GM12872 (cell line): ENCODE measurements around the gene SLC5A11.

Experiments
- TF ChIP-seq, protein P1 (sequence below): IDR thresholded peaks from 3 replicates; pipeline ENCODE4 v1.5.1; 2011; ENCODE audit warnings: low read depth, mild to moderate bottlenecking, low read length, moderate library complexity; ENCODE audit not compliant: insufficient read depth

Gene SLC5A11

DNA sequence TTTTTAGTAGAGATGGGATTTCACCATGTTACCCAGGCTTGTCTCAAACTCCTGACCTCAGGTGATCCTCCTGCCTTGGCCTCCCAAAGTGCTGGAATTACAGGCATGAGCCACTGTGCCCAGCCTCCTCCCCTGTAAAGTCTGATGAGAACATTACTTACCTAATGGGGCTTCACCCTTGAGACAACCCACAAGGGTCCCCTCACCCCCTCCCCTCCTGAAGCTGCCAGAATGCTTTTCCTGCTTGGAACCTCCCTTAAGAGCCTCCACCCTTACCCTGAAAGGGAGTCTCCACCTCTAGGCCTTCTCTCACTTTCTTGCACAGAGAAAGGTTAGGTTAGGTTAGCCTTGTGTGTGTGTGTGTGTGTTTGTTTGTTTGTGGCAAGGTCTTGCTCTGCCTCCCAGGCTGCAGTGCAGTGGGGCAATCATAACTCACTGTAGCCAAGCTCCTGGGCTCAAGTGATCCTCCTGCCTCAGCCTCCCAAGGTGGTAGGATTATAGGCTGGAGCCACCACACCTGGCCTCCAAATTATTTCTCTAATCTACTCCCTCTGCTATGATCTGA lies 8.9 kb downstream of the SLC5A11 start:
- TF ChIP-seq, protein P1, sequence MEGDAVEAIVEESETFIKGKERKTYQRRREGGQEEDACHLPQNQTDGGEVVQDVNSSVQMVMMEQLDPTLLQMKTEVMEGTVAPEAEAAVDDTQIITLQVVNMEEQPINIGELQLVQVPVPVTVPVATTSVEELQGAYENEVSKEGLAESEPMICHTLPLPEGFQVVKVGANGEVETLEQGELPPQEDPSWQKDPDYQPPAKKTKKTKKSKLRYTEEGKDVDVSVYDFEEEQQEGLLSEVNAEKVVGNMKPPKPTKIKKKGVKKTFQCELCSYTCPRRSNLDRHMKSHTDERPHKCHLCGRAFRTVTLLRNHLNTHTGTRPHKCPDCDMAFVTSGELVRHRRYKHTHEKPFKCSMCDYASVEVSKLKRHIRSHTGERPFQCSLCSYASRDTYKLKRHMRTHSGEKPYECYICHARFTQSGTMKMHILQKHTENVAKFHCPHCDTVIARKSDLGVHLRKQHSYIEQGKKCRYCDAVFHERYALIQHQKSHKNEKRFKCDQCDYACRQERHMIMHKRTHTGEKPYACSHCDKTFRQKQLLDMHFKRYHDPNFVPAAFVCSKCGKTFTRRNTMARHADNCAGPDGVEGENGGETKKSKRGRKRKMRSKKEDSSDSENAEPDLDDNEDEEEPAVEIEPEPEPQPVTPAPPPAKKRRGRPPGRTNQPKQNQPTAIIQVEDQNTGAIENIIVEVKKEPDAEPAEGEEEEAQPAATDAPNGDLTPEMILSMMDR: no peak

- TF ChIP-seq, protein P1: no peak
Measured at GRCh38 chr16:24855678-24856077, 9.9 kb downstream of the SLC5A11 start.

GRCh38 chr16:24858219-24859041 lies 12.7 kb downstream of the SLC5A11 start:
- TF ChIP-seq, protein P1: no peak

DNA sequence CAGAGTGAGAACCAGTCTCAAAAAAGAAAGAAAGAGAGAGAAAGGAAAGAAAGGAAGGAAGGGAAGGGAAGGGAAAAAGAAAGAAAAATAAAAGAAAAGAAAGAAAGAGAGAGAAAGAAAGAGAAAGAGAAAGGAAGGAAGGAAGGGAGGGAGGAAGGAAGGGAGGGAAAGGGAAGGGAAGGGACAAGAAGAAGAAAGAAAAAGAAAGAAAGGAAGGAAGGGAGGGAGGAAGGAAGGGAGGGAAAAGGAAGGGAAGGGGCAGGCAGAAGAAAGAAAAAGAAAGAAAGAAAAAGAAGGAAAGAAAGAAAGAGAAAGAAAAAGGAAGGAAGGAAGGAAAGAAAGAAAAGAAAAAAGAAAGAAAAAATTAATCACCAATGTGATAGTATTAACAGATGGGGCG lies 15.7 kb downstream of the SLC5A11 start:
- TF ChIP-seq, protein P1: no peak

DNA sequence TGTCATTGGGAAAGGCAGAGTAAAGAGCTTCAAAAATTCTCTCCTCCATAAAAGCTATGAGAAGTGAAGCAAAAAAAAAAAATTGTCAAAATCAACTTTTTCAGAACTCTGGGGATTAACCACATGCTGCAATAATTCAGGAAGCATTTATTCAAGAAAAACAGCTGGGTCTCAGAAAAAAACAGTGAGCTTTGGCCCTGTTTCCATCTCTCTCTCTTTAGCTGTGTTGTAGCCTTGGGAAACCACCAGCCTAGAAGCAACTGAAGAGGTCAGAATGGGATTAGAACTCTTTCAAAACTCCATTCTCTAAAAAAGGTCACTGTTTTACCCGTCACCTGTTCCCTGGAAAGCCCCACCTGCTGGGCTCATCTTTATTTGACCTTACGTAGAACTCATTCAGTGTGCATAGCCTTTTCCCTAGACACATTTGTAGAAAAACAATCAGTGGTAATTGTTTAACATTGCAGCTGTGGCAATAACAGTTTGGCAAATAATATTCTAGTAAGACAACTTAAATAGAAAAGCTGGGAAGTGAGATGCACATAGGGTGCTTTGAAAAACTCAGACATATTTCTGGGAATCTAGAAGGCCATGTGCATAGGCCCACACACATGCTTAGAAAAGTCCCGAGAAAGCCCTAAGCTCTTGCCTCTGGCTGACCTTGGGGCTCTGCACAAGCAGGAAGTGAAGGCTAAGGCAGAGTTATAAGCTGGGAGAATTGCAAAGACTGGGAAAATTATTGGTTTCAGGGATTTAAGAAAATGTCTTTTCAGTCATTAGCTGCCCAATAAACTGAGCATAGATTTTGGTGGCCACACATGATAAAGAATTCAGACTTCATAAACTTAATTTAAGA lies 18.0 kb downstream of the SLC5A11 start:
- TF ChIP-seq, protein P1: no peak

- TF ChIP-seq, protein P1: no peak
Measured at GRCh38 chr16:24869033-24869432, 23.3 kb downstream of the SLC5A11 start.

DNA sequence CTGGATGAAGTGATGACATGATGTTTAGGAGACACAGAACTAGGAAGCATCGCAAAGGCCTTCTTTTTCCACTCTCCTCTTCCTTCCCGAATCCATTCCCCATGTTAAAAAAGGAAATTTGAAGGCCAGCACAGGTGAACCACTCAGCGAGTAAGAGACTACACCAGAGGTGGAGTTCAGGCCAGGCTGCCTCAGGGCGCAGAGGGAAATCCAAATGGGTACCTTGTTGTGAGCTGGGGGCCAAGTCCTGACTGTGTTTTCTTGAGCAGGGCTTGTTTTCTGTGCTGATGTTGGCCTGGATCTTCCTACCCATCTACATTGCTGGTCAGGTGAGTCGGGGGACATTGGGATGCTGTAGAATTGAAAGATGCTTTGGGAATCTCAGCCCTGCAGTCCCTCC lies 26.1 kb downstream of the SLC5A11 start:
- TF ChIP-seq, protein P1: no peak
